ENCODE measurements around the gene NTN3.

The NTN3 gene

DNA sequence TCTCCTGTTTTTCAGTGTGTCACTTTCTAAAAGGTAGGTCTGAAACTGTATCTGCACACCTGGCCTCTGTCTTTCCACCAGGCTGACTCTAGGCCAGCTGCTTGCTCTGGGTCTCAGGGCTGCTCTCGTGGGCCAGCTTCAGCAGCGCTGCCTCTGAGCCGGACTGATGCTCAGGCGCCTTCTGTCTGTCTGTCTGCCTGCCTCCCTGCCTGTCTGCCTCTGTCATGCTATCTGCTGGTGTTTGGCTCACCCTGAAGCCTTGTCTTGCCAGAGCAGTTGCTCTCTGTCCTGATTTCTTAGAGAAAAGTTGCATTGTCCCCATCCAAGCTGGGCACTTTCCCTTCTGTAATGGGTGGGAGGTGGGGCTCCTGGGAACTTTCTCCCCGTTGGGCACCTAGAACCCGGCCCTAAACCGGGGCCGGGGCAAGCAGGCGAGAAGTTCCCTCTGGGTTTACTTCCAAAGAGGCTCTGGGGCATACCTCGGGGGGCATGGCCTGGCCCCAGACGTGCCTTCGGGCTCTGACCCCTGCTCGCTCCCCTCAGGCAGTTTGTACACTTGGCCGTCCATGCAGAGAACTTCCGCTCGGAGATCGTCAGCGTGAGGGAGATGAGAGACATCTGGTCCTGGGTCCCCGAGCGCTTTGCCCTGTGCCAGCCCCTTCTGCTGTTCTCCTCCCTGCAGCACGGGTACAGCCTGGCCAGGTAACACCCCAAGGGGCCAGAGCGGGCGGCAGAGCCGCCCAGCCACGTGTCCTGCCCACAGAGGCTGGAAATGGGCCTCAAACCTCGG, 26.8 kb downstream of the NTN3 start:
- DNase-seq, result no peak

DNA sequence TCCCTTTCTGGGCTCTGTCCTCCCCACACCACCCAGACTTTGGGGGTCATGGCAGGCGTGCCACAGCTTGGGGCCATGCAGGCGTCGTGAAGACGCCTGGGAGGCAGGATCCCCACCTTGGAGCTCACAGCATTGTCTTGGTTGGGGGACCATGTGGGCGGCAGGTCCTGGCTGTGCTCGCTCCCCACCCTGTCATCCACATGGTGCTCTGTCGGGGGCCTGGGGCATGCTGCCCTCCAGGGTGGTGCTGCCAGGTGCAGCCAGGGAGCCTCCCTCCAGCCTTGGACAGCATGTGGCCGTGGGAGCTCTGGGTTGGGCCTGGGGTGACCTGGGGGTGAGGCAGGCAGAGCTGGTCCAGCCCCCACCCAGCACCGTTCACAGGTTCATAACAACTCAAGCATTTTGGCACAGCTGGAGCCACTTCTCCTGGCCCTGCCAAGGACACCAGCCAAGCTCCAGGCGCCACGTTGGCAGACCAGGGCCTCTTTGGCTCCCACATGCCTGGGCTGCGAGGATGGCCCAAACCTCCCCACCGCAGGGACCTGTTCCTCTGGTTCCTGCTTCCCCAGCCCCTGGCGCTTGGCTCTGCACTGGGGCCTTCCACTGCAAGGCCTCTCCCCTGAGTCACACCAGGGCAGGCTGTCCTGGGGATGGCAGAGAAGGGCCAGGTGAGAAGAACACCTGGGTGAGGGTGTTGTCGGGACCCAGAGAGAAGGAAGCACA, 27.6 kb downstream of the NTN3 start:
- no peak for DNase-seq

DNA sequence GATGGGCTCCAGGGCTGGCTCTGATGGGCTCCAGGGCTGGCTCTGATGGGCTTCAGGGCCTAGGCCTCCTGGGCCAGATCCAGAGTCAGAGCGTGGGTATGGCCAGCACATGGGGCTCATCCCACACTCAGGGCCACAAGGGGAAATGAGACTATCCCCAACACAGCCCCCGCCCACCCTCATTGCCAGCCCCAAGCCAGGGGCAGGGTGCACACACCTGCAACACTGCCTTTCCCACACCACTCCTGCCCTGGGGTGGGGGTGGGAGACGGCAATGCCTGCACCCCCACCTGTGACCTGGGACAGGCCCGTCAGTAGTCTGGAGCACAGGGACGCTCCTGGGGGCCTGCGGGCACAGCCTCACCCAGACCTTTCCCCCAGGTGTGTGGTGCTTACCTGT, 28.4 kb downstream of the NTN3 start:
- DNase-seq, result no peak

GRCh38 chr16:2499890-2500429, 28.9 kb downstream of the NTN3 start:
- DNase-seq, result no peak

GRCh38 chr16:2500430-2500917, 29.4 kb downstream of the NTN3 start:
- no peak for DNase-seq

GRCh38 chr16:2500918-2501750, 30.0 kb downstream of the NTN3 start:
- DNase-seq, result peak; percentile 74

DNA sequence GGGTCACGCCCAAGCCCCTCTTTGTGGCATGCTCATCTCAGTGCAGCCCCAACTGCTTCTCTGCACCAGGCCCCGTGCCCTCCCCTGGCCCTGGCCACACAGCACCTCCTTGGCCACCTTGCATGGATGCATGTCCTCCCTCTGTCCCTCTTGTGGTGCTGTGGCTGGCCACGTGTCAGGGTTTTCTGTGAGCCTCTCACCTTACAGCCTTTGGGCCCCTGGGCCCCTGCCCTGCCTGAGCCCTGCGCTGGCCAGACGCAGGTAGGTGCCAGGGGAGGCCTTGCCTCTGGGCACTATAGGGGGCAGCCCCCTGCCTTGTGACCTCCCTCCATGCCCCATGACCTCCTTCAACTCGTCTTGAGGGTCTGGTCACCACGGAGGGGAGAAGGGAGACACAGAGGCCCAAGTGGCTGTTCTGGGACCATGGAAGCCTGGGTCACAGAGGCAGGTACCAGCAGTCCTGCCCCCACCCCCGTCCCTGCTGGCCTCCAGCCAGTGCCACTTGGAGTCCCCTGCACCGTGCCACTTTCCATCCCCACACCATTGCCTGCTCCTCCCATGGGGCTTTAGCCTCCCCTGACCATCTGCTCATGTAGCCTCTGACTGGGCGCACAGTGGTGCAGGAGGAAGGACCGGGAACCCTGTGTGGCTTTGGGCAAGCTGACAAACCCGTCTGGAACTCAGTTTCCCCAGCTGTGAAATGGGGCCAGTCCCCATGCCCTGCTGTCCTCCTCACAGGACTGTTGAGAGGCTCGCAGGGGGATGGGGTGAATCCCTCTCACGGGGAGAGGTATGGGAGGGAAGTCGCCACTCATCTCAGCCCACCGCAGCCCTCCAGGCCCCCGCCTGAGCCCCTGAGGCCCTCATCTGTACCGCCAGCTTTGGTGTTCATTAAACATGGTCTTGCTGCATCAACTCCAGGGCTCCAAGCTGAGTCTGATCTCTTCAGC, 31.1 kb downstream of the NTN3 start:
- DNase-seq, result no peak

DNA sequence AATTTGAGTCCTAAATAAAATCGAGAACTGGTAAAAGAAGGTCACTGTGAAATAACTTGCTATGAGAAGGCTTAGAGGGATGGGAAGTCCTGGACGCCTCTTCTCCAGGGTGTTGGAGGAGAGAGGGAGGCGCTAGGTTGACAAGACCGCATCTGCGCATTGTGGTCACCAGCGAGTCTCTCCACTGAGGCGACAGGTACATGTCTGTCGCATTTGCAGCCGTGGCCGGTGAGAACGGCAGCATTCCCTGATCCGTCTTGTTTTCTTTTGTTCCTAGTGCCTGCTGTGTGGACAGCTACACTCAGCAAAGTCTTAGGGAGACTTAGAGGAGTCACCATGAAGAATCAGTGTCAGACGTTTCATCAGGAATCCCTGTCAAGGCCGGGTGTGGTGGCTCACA, 34.6 kb downstream of the NTN3 start:
- DNase-seq, result no peak

- DNase-seq, result peak; percentile 66
Observed at GRCh38 chr16:2507052-2507659, 36.1 kb downstream of the NTN3 start.

DNA sequence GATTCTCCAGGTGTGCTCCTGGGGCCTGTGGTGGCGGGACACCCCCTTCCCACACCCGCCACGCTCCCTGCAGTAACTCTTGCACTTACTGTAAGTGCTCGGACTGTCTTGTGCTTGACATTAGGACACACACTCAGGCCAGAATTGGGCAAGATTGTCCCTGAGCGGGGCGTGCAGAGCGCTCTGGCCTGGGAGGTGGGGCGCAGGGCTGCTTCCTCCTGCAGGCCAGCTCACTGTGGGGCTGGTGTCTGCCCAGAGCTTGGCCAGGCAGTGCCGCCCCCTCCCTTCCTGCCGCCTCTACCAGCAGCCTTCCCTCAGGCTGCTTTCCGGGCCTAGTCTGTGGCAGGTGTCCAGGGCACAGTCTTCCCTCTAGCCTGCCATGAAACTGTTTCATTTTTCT, 36.6 kb downstream of the NTN3 start:
- peak; percentile 55 for DNase-seq

DNA sequence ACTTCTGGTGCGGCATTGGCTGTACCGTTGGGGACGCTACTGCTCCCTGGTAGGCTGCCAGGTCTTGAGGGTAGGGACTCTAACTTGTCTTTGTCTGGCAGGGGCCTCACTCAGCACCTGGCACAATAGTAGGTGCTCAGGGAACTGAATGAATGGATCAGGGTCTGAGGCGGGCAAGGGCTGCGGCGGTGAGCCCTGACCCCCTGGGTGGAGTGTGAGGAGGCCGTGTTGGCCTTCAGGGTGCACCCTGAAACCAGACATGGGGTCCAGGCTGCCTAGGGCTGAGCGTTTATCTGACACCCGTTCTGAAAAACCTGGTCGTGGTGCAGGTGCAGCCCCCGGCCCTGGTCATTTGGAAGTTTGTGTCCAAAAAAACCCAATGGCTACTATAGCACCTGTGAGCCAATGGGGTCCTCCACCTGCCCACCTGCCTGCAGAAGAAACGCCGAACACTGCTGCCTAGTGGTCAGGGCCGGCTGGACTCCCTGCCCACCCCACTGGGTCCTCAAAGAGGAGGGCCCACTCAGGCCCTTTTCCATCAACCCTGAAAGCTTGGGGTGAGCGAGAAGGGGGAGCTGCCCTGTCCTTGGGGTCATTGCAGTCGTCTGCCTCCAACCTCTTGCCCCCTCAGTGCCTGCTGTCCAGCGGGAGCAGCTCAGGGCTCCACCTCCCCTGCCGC, 37.8 kb downstream of the NTN3 start:
- no peak for DNase-seq

- no peak for DNase-seq
Observed at GRCh38 chr16:2511128-2511800, 40.2 kb downstream of the NTN3 start.

GRCh38 chr16:2511996-2512734, 41.1 kb downstream of the NTN3 start:
- no peak for DNase-seq

DNA sequence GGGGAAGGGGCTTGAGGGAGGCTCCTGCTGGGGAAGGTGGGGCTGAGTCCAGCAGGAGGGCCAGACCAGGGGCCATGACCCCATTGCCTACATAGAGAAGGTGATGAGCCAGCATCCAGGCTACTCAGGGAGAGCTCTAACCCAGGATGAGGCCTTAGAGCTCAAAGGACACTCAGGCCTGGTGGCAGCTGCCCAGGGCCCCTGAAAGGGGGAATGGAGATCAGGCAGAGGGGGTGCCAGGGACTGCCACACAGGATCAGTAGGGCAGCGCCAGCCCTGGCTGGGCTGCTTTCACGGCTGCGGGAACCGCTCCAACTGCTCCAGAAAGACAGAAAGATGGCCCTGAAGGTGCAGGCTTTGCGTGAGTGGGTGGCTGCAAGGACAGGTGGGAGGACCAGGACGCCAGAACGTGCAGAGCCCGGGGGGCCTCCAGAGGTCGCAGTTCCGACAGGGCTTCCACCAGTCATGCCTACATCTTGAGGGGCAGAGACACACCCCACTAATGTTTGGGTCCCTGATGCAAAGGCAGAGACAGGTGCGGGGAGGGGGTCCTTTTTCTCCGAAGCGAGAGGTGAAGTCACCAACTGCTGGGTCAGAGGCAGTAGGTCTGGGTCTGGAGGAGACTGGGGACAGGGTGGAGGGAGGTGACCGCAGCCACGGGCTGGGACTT, 41.8 kb downstream of the NTN3 start:
- peak; percentile 42 for DNase-seq

DNA sequence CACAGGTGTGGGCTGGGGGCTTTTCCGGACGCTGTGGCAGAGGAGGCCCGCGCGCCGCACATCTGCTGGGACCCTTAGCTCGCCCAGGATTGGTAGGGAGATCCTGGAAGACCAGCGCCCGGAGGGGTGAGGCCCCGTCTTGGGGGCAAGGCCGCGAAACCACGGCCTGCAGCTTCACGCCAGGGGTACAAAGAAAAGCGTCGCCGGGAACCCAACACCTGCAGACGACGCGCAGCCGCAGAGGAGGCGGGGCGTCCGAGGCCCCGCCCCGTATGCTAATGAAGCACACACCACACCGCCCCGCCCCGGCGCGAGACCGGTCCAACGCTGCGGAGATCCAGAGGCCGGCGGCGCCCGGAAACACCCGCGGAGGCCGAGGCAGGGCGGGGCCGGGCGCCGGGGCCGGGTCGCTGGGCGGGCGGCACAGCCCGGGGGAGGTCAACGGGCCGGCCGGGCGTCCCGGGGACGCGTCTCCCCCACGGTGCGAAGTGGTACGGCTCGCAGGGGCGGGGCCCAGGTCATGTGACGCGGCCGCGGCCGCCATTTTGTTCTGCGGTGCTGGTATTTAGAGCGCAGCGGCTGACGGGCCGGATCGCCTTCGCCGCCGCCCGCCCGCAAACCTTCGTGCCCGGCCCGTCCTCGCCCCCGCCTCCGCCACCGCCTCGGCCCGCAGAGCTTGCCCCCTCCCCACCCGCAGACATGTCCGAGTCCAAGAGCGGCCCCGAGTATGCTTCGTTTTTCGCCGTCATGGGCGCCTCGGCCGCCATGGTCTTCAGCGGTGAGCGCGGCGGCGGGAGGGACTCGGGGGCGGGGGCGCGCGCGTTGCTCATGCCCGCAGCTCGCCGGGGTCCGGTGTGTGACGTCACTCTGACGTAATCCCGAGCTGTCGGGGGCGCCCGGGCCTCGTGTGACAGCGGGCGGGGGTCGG, 42.6 kb downstream of the NTN3 start, which contains the start of gene ATP6V0C:
Gene ATP6V0C (plus strand): TSS at position 548 of the 928 bp plus-strand sequence. CDS start 152 bp downstream, at position 700.
- DNase-seq, result peak; percentile 93

DNA sequence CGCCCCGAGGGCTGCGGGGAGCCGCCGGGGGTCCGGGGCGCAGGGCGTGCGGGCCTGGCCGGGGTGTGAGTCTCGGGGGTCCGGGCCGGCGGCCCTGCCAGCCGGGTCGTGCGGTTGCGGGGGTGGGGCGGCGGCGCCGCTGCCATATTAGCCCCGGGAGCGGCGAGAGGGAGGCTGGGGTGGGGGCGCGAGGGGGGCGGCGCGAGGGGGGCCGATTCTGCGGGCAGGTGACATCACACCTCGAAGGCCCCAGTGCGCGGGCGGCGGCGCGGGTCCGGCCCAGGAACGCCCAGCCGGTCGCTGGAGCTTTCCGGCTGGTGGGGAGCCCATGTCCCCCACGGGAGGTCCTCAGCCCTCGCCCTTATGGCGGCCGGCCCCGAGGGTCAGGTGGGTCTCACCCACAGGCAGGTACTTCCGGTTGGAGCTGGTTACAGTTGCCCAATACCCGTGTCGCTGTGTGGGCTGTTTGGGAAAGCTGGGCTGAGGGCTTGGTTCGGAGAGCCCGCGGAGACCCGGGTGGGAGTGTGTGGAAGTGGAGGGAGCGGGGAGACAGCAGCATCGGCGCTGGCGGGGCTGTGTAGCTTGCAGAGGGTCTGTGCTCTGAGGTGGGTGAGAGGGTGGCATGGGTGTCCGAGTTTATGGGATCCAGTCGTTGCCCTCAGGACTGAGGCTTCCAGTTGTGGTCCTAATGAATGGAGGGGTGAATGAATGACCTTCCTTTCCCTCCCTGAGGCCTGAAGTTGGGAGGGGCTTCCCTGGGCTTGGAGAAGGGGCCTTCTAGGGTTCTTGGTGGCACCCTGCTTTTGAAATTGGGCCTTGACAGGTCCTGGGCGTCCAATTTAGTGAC, 43.5 kb downstream of the NTN3 start:
- DNase-seq, result peak; percentile 40

Data from CD4-positive, alpha-beta T cell treated with Interferon gamma for 1 hour (primary cell).